HG03060 (cell line): Measurements from ENCODE around the gene MRPS18A.
A peak's percentile ranks its signal among the peaks of the same experiment; 100 is the strongest.
"Not testable (repeated sequence)": the region's sequence is repeated elsewhere in the genome, so short reads cannot be mapped to it uniquely, and the experiment has no call there.

Experiments used
- ATAC-seq: cut with Tn5 transposase; IDR thresholded peaks from one replicate; pipeline ENCODE4 v1.9.1; 2021; ENCODE audit warnings: low read depth, moderate number of reproducible peaks; ENCODE audit not compliant: unreplicated experiment

MRPS18A gene

GRCh38 chr6:43639984-43640800 is 47.4 kb downstream of the MRPS18A start:
- ATAC-seq = no peak

- ATAC-seq = no peak
Observed at GRCh38 chr6:43636308-43636659, 51.3 kb downstream of the MRPS18A start.

GRCh38 chr6:43635387-43636307 is 51.9 kb downstream of the MRPS18A start, which contains the start of gene MAD2L1BP:
TSS of gene MAD2L1BP (plus strand) at chr6:43635840. CDS start at chr6:43635876, 36 bp downstream.
- peak; percentile 64 for ATAC-seq

GRCh38 chr6:43634702-43635303 is 52.8 kb downstream of the MRPS18A start:
- no peak for ATAC-seq

- not testable (repeated sequence) for ATAC-seq
Observed at GRCh38 chr6:43633002-43633401, 54.6 kb downstream of the MRPS18A start.

- no peak for ATAC-seq
Observed at GRCh38 chr6:43630980-43631619, 56.5 kb downstream of the MRPS18A start.

- ATAC-seq = peak; percentile 74
Observed at GRCh38 chr6:43629505-43630300, 57.9 kb downstream of the MRPS18A start.

GRCh38 chr6:43629104-43629504 is 58.5 kb downstream of the MRPS18A start, which contains the start of gene GTPBP2:
TSS of gene GTPBP2 (minus strand) at chr6:43629264. CDS start at chr6:43629162, 102 bp downstream.
- ATAC-seq = peak; percentile 45

- ATAC-seq = no peak
Observed at GRCh38 chr6:43628393-43629103, 59.0 kb downstream of the MRPS18A start.

GRCh38 chr6:43627008-43627825 is 60.4 kb downstream of the MRPS18A start:
- ATAC-seq = no peak

GRCh38 chr6:43625393-43625992 is 62.1 kb downstream of the MRPS18A start:
- no peak for ATAC-seq

GRCh38 chr6:43624786-43625288 is 62.8 kb downstream of the MRPS18A start:
- no peak for ATAC-seq

GRCh38 chr6:43623880-43624785 is 63.5 kb downstream of the MRPS18A start:
- ATAC-seq = no peak

- no peak for ATAC-seq
Observed at GRCh38 chr6:43622541-43622940, 65.0 kb downstream of the MRPS18A start.

GRCh38 chr6:43621836-43622180 is 65.8 kb downstream of the MRPS18A start:
- ATAC-seq = no peak
